ENCODE results near the gene SIPA1L3. TPM values are rescaled to one million over a fixed set of nuclear protein-coding genes. Genes with fewer than 3 reads are reported as not detected.

SIPA1L3 gene
- total RNA-seq, 1 experiment from 2014 or later, result 19.9 TPM

GRCh38 chr19:38243279-38243673 lies 336.3 kb downstream of the SIPA1L3 start:
- H3K27ac ChIP-seq (ENCODE audit: low read depth, low read length, poor library complexity, severe bottlenecking), result no peak overlapping the region
- ChIA-PET CTCF (interaction anchor here (0.6 to 1.7 kb wide), 5 partner anchors 9 to 160 kb away, joined by 5 to 8 read pairs (median 7); partner anchors contain the start of gene FAM98C), POLR2A (ENCODE audit: low non-redundant PET) (no interaction called here)
- TF ChIP-seq EZH2 (IDR thresholded peaks at IDR 0.05; ENCODE audit: borderline replicate concordance, low read depth, low read length, poor library complexity, severe bottlenecking), result no peak
- TF ChIP-seq CTCF (conservative IDR thresholded peaks at IDR 0.05; ENCODE audit: low read depth, low read length), result no peak
- H3K27me3 ChIP-seq (replicated peaks; ENCODE audit: insufficient read depth, low read depth, low read length, poor library complexity), result no peaks in the 10 kb centered on the region
- no peaks in the 10 kb centered on the region for H3K9me3 ChIP-seq (ENCODE audit: low read depth, low read length, poor library complexity, severe bottlenecking)
- BruUV-seq (replicated peaks), result no TSS peak
- intact Hi-C loops (cut with micrococcal nuclease; ENCODE audit: unreplicated experiment), result no loop called here
- no peak for DNase-seq (ENCODE audit: low spot score)
- H3K36me3 ChIP-seq (ENCODE audit: insufficient read depth, low read length, poor library complexity, severe bottlenecking), result no peaks in the 10 kb centered on the region
- H3K4me3 ChIP-seq (ENCODE audit: low read depth, low read length, poor library complexity, severe bottlenecking), result no peak overlapping the region
- no peaks in the 10 kb centered on the region for H3K4me1 ChIP-seq (ENCODE audit: insufficient read depth, low read length, poor library complexity, severe bottlenecking)

- no peaks in the 10 kb centered on the region for H3K27me3 ChIP-seq (replicated peaks; ENCODE audit: insufficient read depth, low read depth, low read length, poor library complexity)
- ChIA-PET CTCF (interaction anchor here (0.7 kb wide), 1 partner anchor 8 kb away, joined by 3 read pairs; no protein-coding TSS in a partner anchor), POLR2A (ENCODE audit: low non-redundant PET) (no interaction called here)
- no TSS peak for BruUV-seq (replicated peaks)
- H3K27ac ChIP-seq (ENCODE audit: low read depth, low read length, poor library complexity, severe bottlenecking), result no peak overlapping the region
- no peak for DNase-seq (ENCODE audit: low spot score)
- H3K4me1 ChIP-seq (ENCODE audit: insufficient read depth, low read length, poor library complexity, severe bottlenecking), result no peaks in the 10 kb centered on the region
- no peak overlapping the region for H3K4me3 ChIP-seq (ENCODE audit: low read depth, low read length, poor library complexity, severe bottlenecking)
- no peaks in the 10 kb centered on the region for H3K9me3 ChIP-seq (ENCODE audit: low read depth, low read length, poor library complexity, severe bottlenecking)
- no peaks in the 10 kb centered on the region for H3K36me3 ChIP-seq (ENCODE audit: insufficient read depth, low read length, poor library complexity, severe bottlenecking)
- TF ChIP-seq EZH2 (IDR thresholded peaks at IDR 0.05; ENCODE audit: borderline replicate concordance, low read depth, low read length, poor library complexity, severe bottlenecking) (no peak), CTCF (conservative IDR thresholded peaks at IDR 0.05; ENCODE audit: low read depth, low read length) (no peak)
- intact Hi-C loops (cut with micrococcal nuclease; ENCODE audit: unreplicated experiment), result loop anchor here (2.0 to 5.0 kb wide), 2 partner anchors 71 to 89 kb away; partner anchors contain the start of genes CATSPERG, KCNK6 and YIF1B
Measured at GRCh38 chr19:38245826-38246498, 339.0 kb downstream of the SIPA1L3 start.

- H3K9me3 ChIP-seq (ENCODE audit: low read depth, low read length, poor library complexity, severe bottlenecking), result no peaks in the 10 kb centered on the region
- H3K27ac ChIP-seq (ENCODE audit: low read depth, low read length, poor library complexity, severe bottlenecking), result no peak overlapping the region
- BruUV-seq (replicated peaks), result no TSS peak
- intact Hi-C loops (cut with micrococcal nuclease; ENCODE audit: unreplicated experiment), result loop anchor here (5.0 kb wide), 1 partner anchor 70 kb away; the partner anchor contains the start of genes KCNK6 and YIF1B
- TF ChIP-seq CTCF (conservative IDR thresholded peaks at IDR 0.05; ENCODE audit: low read depth, low read length), result no peak
- no peak for TF ChIP-seq EZH2 (IDR thresholded peaks at IDR 0.05; ENCODE audit: borderline replicate concordance, low read depth, low read length, poor library complexity, severe bottlenecking)
- H3K4me1 ChIP-seq (ENCODE audit: insufficient read depth, low read length, poor library complexity, severe bottlenecking), result peaks cover 11% of the 10 kb centered on the region
- no peak overlapping the region for H3K4me3 ChIP-seq (ENCODE audit: low read depth, low read length, poor library complexity, severe bottlenecking)
- H3K36me3 ChIP-seq (ENCODE audit: insufficient read depth, low read length, poor library complexity, severe bottlenecking), result no peaks in the 10 kb centered on the region
- ChIA-PET POLR2A (ENCODE audit: low non-redundant PET) (interaction anchor here (0.6 kb wide), 1 partner anchor 89 kb away, joined by 5 read pairs; no protein-coding TSS in a partner anchor), CTCF (no interaction called here)
- no peaks in the 10 kb centered on the region for H3K27me3 ChIP-seq (replicated peaks; ENCODE audit: insufficient read depth, low read depth, low read length, poor library complexity)
- no peak for DNase-seq (ENCODE audit: low spot score)
Measured at GRCh38 chr19:38247126-38247525, 340.1 kb downstream of the SIPA1L3 start.

All from A673 (cell line).